GM21825 (cell line): ENCODE data around the gene GRIP1.

Experiments used
- ATAC-seq: cut with Tn5 transposase; IDR thresholded peaks from one replicate; pipeline ENCODE4 v1.9.1; 2021; ENCODE audit warnings: mild to moderate bottlenecking, moderate library complexity; ENCODE audit not compliant: unreplicated experiment

GRIP1 gene

GRCh38 chr12:66397574-66398290, 281.1 kb downstream of the GRIP1 start:
- no peak for ATAC-seq

GRCh38 chr12:66393890-66394289, 285.0 kb downstream of the GRIP1 start:
- no peak for ATAC-seq

GRCh38 chr12:66392266-66392915, 286.5 kb downstream of the GRIP1 start:
- ATAC-seq = no peak

GRCh38 chr12:66388517-66388916, 290.4 kb downstream of the GRIP1 start:
- no peak for ATAC-seq

- no peak for ATAC-seq
Observed at GRCh38 chr12:66387117-66387516, 291.8 kb downstream of the GRIP1 start.

- ATAC-seq = no peak
Observed at GRCh38 chr12:66380769-66381535, 297.9 kb downstream of the GRIP1 start.

- no peak for ATAC-seq
Observed at GRCh38 chr12:66379616-66380015, 299.3 kb downstream of the GRIP1 start.

- no peak for ATAC-seq
Observed at GRCh38 chr12:66375560-66375959, 303.3 kb downstream of the GRIP1 start.

- ATAC-seq = no peak
Observed at GRCh38 chr12:66371982-66372381, 306.9 kb downstream of the GRIP1 start.

- no peak for ATAC-seq
Observed at GRCh38 chr12:66367015-66367667, 311.7 kb downstream of the GRIP1 start.

- no peak for ATAC-seq
Observed at GRCh38 chr12:66365718-66366490, 313.0 kb downstream of the GRIP1 start.

GRCh38 chr12:66361703-66362102, 317.2 kb downstream of the GRIP1 start:
- no peak for ATAC-seq

GRCh38 chr12:66359300-66359699, 319.6 kb downstream of the GRIP1 start:
- no peak for ATAC-seq

GRCh38 chr12:66354291-66354690, 324.6 kb downstream of the GRIP1 start:
- no peak for ATAC-seq

GRCh38 chr12:66352899-66353298, 326.0 kb downstream of the GRIP1 start:
- no peak for ATAC-seq

- ATAC-seq = no peak
Observed at GRCh38 chr12:66352197-66352596, 326.7 kb downstream of the GRIP1 start.

GRCh38 chr12:66351301-66351700, 327.6 kb downstream of the GRIP1 start:
- no peak for ATAC-seq

GRCh38 chr12:66345956-66346355, 332.9 kb downstream of the GRIP1 start:
- no peak for ATAC-seq

GRCh38 chr12:66345212-66345611, 333.7 kb downstream of the GRIP1 start:
- no peak for ATAC-seq

- ATAC-seq = no peak
Observed at GRCh38 chr12:66341126-66341525, 337.8 kb downstream of the GRIP1 start.

- no peak for ATAC-seq
Observed at GRCh38 chr12:66340131-66340530, 338.7 kb downstream of the GRIP1 start.
